ENCODE measurements around the gene IGIP.
A peak's percentile ranks its signal among the peaks of the same experiment; 100 is the strongest.

IGIP gene

DNA sequence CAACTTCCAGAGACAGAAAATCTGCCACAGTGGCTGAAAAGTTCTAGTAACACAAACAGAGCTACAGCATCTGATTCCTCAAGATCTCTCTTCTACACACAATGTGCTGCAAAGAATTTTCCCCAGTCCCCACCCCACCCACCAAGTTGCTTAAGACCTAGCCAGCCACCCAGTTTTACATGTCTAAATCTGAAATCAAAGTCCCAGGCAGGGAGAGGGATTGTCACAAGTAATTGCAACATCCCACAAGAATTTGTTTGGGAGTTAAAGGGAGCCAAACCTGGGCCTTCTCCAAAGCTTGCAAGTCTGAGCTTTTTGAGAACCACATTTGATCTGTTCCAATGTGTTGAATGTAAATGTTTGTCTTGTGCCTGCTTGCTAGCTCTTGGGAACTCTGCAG, 15.5 kb downstream of the IGIP start:
- no peak for TF ChIP-seq GLIS3 (CRISPR knock-in tag; IDR thresholded peaks at IDR 0.05)
- no peak for TF ChIP-seq ARNTL (CRISPR knock-in tag; IDR thresholded peaks at IDR 0.05; ENCODE audit: borderline replicate concordance, low read depth)
- no peak for TF ChIP-seq BACH2 (CRISPR knock-in tag; IDR thresholded peaks at IDR 0.05; ENCODE audit: borderline replicate concordance)
- no peak for TF ChIP-seq RARB (CRISPR knock-in tag; IDR thresholded peaks at IDR 0.05)
- no peak for TF ChIP-seq ZNF8 (CRISPR knock-in tag; IDR thresholded peaks at IDR 0.05)
- no peak for TF ChIP-seq ESRRG (CRISPR knock-in tag; IDR thresholded peaks at IDR 0.05)
- TF ChIP-seq, protein P1, sequence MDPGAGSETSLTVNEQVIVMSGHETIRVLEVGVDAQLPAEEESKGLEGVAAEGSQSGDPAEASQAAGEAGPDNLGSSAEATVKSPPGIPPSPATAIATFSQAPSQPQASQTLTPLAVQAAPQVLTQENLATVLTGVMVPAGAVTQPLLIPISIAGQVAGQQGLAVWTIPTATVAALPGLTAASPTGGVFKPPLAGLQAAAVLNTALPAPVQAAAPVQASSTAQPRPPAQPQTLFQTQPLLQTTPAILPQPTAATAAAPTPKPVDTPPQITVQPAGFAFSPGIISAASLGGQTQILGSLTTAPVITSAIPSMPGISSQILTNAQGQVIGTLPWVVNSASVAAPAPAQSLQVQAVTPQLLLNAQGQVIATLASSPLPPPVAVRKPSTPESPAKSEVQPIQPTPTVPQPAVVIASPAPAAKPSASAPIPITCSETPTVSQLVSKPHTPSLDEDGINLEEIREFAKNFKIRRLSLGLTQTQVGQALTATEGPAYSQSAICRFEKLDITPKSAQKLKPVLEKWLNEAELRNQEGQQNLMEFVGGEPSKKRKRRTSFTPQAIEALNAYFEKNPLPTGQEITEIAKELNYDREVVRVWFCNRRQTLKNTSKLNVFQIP (CRISPR knock-in tag; IDR thresholded peaks at IDR 0.05; ENCODE audit: borderline replicate concordance, low read depth): no peak
- TF ChIP-seq PPARA (CRISPR knock-in tag; IDR thresholded peaks at IDR 0.05; ENCODE audit: borderline replicate concordance): no peak
- no peak for TF ChIP-seq ZFP30 (CRISPR knock-in tag; IDR thresholded peaks at IDR 0.05)
- TF ChIP-seq TCF4 (CRISPR knock-in tag; IDR thresholded peaks at IDR 0.05; ENCODE audit: borderline replicate concordance): no peak
- TF ChIP-seq, protein P2, sequence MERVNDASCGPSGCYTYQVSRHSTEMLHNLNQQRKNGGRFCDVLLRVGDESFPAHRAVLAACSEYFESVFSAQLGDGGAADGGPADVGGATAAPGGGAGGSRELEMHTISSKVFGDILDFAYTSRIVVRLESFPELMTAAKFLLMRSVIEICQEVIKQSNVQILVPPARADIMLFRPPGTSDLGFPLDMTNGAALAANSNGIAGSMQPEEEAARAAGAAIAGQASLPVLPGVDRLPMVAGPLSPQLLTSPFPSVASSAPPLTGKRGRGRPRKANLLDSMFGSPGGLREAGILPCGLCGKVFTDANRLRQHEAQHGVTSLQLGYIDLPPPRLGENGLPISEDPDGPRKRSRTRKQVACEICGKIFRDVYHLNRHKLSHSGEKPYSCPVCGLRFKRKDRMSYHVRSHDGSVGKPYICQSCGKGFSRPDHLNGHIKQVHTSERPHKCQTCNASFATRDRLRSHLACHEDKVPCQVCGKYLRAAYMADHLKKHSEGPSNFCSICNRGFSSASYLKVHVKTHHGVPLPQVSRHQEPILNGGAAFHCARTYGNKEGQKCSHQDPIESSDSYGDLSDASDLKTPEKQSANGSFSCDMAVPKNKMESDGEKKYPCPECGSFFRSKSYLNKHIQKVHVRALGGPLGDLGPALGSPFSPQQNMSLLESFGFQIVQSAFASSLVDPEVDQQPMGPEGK (CRISPR knock-in tag; IDR thresholded peaks at IDR 0.05; ENCODE audit: borderline replicate concordance): no peak
- ATAC-seq: no peak

DNA sequence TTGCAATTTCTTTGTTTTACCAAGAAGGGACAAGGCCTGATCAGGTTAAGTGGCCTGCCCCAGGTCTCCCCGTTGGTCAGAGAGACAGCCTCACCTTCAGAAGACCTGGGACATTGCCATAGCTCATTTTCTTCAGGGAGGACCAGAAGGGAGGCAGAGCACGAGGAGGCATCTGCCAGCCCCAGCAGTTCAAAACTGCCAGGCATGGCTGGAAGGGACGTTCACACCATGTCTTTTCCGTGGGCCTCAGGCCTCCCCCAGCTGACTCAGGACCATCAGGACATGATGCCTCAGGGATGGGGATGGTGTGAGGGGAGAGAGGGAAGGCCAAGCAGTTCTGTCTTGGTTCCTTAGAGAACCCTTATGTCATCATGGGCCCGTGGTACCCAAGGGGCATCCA, 16.5 kb downstream of the IGIP start:
- ATAC-seq: no peak
- TF ChIP-seq RARB (CRISPR knock-in tag; IDR thresholded peaks at IDR 0.05) (no peak), ZNF70 (CRISPR knock-in tag; IDR thresholded peaks at IDR 0.05) (no peak), ARNTL (CRISPR knock-in tag; IDR thresholded peaks at IDR 0.05; ENCODE audit: borderline replicate concordance, low read depth) (no peak), PPARA (CRISPR knock-in tag; IDR thresholded peaks at IDR 0.05; ENCODE audit: borderline replicate concordance) (no peak)

DNA sequence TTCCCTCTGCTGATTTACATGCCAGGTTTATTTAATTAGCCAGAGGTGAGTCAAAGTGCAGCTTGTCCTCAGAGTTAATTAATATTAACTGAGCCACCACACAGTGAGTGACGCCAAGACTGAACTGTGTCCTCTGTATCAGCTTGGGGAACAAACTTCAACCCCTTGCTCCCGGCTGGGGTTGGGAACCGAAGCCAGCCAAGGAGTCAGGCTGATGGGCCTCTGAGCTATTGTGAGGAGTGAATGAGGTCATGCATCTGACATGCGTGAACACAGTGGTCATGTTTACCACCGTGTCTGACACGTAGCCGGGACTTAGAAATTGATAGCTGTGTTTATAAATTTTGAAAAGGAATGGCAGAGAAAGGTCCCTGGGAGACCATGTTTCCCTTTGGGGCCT, 17.1 kb downstream of the IGIP start:
- TF ChIP-seq PPARA (CRISPR knock-in tag; IDR thresholded peaks at IDR 0.05; ENCODE audit: borderline replicate concordance) (no peak), ZNF8 (CRISPR knock-in tag; IDR thresholded peaks at IDR 0.05) (no peak), OSR1 (CRISPR knock-in tag; IDR thresholded peaks at IDR 0.05) (no peak), SNAI2 (CRISPR knock-in tag; IDR thresholded peaks at IDR 0.05) (no peak), ARNTL (CRISPR knock-in tag; IDR thresholded peaks at IDR 0.05; ENCODE audit: borderline replicate concordance, low read depth) (no peak), TOX (CRISPR knock-in tag; IDR thresholded peaks at IDR 0.05; ENCODE audit: borderline replicate concordance) (no peak)
- TF ChIP-seq, protein P2 (CRISPR knock-in tag; IDR thresholded peaks at IDR 0.05; ENCODE audit: borderline replicate concordance): no peak
- TF ChIP-seq, protein P1 (CRISPR knock-in tag; IDR thresholded peaks at IDR 0.05; ENCODE audit: borderline replicate concordance, low read depth): no peak

DNA sequence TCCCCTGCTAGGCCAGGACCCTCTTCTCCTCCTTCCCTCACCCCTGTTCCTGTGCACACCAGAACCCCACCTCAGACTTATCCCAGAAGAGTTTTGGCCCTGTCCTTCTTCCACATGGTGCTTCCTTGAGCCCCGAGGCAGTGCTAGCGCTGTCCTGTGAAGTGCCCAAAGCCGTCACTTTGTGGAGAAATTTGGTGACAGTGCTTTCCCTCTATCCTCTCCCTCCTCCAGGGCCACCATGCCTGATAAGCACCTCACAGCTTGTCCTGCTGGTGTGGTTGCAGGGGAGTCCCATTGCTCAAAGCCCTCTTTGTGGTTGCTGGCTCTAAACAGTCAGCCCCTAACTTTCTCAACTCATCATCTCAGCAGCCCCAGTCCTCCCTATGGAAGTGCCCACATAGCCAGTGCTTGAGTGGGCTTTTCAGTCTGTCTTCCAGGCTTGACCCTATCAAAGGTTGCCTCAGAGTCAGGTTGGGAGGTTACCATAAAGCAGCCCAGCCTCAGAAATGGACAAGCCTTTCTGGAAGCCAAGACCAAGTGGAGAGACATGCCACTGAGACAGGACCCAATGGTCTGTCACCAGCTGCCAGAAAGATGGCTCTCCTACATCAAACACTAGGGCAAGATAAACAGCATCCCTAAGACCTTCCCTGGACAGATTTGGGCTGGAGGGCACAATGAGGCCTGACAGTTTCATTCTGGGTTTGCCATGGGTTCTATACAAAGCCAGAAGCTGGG, 18.0 kb downstream of the IGIP start:
- TF ChIP-seq, protein P1 (CRISPR knock-in tag; IDR thresholded peaks at IDR 0.05; ENCODE audit: borderline replicate concordance, low read depth): no peak
- TF ChIP-seq ZNF565 (CRISPR knock-in tag; conservative IDR thresholded peaks at IDR 0.05; ENCODE audit: low read depth) (no peak), PPARA (CRISPR knock-in tag; IDR thresholded peaks at IDR 0.05; ENCODE audit: borderline replicate concordance) (no peak), BACH2 (CRISPR knock-in tag; IDR thresholded peaks at IDR 0.05; ENCODE audit: borderline replicate concordance) (no peak), ZNF8 (CRISPR knock-in tag; IDR thresholded peaks at IDR 0.05) (no peak), ZFP3 (CRISPR knock-in tag; IDR thresholded peaks at IDR 0.05) (no peak), GLIS3 (CRISPR knock-in tag; IDR thresholded peaks at IDR 0.05) (no peak), ARNTL (CRISPR knock-in tag; IDR thresholded peaks at IDR 0.05; ENCODE audit: borderline replicate concordance, low read depth) (no peak), SNAI2 (CRISPR knock-in tag; IDR thresholded peaks at IDR 0.05) (no peak), ZFP30 (CRISPR knock-in tag; IDR thresholded peaks at IDR 0.05) (no peak)
- TF ChIP-seq, protein P3, sequence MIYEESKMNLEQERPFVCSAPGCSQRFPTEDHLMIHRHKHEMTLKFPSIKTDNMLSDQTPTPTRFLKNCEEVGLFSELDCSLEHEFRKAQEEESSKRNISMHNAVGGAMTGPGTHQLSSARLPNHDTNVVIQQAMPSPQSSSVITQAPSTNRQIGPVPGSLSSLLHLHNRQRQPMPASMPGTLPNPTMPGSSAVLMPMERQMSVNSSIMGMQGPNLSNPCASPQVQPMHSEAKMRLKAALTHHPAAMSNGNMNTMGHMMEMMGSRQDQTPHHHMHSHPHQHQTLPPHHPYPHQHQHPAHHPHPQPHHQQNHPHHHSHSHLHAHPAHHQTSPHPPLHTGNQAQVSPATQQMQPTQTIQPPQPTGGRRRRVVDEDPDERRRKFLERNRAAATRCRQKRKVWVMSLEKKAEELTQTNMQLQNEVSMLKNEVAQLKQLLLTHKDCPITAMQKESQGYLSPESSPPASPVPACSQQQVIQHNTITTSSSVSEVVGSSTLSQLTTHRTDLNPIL (CRISPR knock-in tag; IDR thresholded peaks at IDR 0.05; ENCODE audit: low read depth): no peak
- TF ChIP-seq, protein P4, sequence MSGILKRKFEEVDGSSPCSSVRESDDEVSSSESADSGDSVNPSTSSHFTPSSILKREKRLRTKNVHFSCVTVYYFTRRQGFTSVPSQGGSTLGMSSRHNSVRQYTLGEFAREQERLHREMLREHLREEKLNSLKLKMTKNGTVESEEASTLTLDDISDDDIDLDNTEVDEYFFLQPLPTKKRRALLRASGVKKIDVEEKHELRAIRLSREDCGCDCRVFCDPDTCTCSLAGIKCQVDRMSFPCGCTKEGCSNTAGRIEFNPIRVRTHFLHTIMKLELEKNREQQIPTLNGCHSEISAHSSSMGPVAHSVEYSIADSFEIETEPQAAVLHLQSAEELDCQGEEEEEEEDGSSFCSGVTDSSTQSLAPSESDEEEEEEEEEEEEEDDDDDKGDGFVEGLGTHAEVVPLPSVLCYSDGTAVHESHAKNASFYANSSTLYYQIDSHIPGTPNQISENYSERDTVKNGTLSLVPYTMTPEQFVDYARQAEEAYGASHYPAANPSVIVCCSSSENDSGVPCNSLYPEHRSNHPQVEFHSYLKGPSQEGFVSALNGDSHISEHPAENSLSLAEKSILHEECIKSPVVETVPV (CRISPR knock-in tag; IDR thresholded peaks at IDR 0.05): no peak
- peak; percentile 13; the same call in 2 of the 3 replicates for ATAC-seq

More for the DNA sequence above, 17.1 kb downstream of the IGIP start:
- ATAC-seq: no peak
